Measurements from ENCODE around the gene GNG7. TPM values are rescaled to one million over a fixed set of nuclear protein-coding genes. Genes with fewer than 3 reads are reported as not detected.

The GNG7 gene
- total and polyA plus RNA-seq, 10 of the 15 experiments (the other 5 are each of a cell fraction or from before 2014, with no cell fraction given) = 1.9 to 13.6 (median 6.5) TPM

DNA sequence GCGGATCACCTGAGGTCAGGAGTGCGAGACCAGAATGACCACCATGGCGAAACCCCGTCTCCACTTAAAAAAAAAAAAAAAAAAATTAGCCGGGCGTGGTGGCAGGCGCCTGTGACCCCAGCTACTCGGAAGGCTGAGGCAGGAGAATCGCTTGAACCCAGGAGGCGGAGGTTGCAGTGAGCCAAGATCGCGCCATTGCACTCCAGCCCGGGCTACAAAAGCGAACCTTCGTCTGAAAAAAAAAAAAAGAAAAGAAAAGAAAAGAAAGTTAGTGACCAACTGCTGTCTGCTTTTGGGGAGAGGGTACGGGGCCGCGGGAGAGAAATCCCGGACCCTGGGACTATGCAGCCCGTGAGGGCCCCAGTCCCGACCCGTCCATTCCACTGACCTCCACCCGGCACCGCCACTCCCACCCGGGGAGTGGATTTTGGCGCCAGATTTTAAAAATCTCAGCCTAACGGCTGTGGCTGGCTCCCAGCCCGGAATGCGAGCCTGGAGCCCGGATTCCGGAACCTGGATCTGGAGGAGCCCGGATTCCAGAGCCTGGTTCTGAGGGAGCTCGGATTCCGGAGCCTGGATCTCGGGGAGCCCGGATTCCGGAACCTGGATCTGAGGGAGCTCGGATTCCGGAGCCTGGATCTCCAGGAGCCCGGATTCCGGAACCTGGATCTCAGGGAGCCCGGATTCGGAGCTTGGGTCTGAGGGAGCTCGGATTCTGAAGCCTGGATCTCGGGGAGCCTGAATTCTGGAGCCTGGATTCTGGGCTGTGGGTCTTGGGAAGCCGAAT is 239.7 kb downstream of the GNG7 start:
- Histone ChIP-seq H3K9me3 (replicated peaks; ENCODE audit: control insufficient read depth, insufficient read depth, low read length) (no peaks in the 10 kb centered on the region), H3K9ac (ENCODE audit: control insufficient read depth, insufficient read depth, low read length) (peak overlapping the region; percentile 78), H3K36me3 (ENCODE audit: control insufficient read depth in 2 of 2, insufficient read depth in 2 of 2, low read length in 1 of 2) (no peaks in the 10 kb centered on the region), H3K27me3 (replicated peaks in 1 of 2; ENCODE audit: control insufficient read depth in 2 of 2, insufficient read depth in 2 of 2, low read length in 1 of 2) (no peaks in the 10 kb centered on the region), H2AFZ (ENCODE audit: control insufficient read depth, low read depth, low read length) (no peak overlapping the region), H3K4me2 (ENCODE audit: control insufficient read depth, insufficient read depth) (peak overlapping the region; percentile 93), H3K4me3 (peak overlapping the region; percentile 88), H3K79me2 (ENCODE audit: control insufficient read depth, insufficient read depth, low read length) (no peaks in the 10 kb centered on the region), H4K20me1 (ENCODE audit: control insufficient read depth, insufficient read depth) (no peaks in the 10 kb centered on the region), H3K4me1 (ENCODE audit: control insufficient read depth, insufficient read depth, low read length) (no peaks in the 10 kb centered on the region; the same call in 1 of the 2 replicates), H3K27ac (ENCODE audit: control insufficient read depth, insufficient read depth) (peak overlapping the region; percentile 68)
- FAIRE-seq (no peak), DNase-seq (ENCODE audit: low read depth, low spot score) (no peak), ATAC-seq (no peak)
- RAD21 ChIA-PET (ENCODE audit: unreplicated experiment) = interaction anchor here (0.7 to 1.7 kb wide), 2 partner anchors 10 to 13 kb away, joined by 3 to 7 read pairs; partner anchors contain the start of gene GADD45B
- SMC1A ChIA-PET (ENCODE audit: uncharacterized antibody, unreplicated experiment) = interaction anchor here (1.0 to 1.5 kb wide), 3 partner anchors 8 to 158 kb away, joined by 3 to 4 read pairs (median 4); partner anchors contain the start of gene GADD45B
- in situ Hi-C loops (cut with MboI) (no loop called here), intact Hi-C loops (cut with micrococcal nuclease; ENCODE audit: unreplicated experiment) (loop anchor here (10.0 kb wide), 1 partner anchor 282 kb away; the partner anchor contains the start of gene SLC39A3)
- POLR2A ChIA-PET = interaction anchor here (0.6 to 1.4 kb wide), 2 partner anchors 13 to 160 kb away, joined by 3 read pairs; partner anchors contain the start of gene GADD45B
- 70% methylated on average over 41 of the region's 46 CpGs for WGBS (ENCODE audit: insufficient coverage, insufficient replicate concordance, low lambda C conversion rate, missing lambda C conversion rate)
- BruUV-seq (replicated peaks) = TSS peak; percentile 78
- CTCF ChIA-PET = interaction anchor here (0.6 to 1.4 kb wide), 3 partner anchors 13 to 190 kb away, joined by 3 to 4 read pairs (median 3); partner anchors contain the start of gene GADD45B
- TF ChIP-seq NR2F1 (conservative IDR thresholded peaks at IDR 0.05) = no peak
- TF ChIP-seq IKZF2 (IDR thresholded peaks at IDR 0.05) = peak; percentile 26 to 35; a peak in 2 of 4 replicates
- TF ChIP-seq EED (IDR thresholded peaks at IDR 0.05; ENCODE audit: low read depth) = peak; percentile 72
- no peak for TF ChIP-seq NBN (IDR thresholded peaks at IDR 0.05)
- TF ChIP-seq ZBTB4 (CRISPR knock-in tag; IDR thresholded peaks at IDR 0.05) = no peak
- TF ChIP-seq TCF7 (IDR thresholded peaks at IDR 0.05; ENCODE audit: borderline replicate concordance) = no peak
- peak; percentile 13 for TF ChIP-seq IKZF1 (conservative IDR thresholded peaks at IDR 0.05)
- no peak for TF ChIP-seq CEBPZ (IDR thresholded peaks at IDR 0.05; ENCODE audit: low read depth, low read length)
- no peak for TF ChIP-seq PKNOX1 (IDR thresholded peaks at IDR 0.05)
- TF ChIP-seq, protein P1, sequence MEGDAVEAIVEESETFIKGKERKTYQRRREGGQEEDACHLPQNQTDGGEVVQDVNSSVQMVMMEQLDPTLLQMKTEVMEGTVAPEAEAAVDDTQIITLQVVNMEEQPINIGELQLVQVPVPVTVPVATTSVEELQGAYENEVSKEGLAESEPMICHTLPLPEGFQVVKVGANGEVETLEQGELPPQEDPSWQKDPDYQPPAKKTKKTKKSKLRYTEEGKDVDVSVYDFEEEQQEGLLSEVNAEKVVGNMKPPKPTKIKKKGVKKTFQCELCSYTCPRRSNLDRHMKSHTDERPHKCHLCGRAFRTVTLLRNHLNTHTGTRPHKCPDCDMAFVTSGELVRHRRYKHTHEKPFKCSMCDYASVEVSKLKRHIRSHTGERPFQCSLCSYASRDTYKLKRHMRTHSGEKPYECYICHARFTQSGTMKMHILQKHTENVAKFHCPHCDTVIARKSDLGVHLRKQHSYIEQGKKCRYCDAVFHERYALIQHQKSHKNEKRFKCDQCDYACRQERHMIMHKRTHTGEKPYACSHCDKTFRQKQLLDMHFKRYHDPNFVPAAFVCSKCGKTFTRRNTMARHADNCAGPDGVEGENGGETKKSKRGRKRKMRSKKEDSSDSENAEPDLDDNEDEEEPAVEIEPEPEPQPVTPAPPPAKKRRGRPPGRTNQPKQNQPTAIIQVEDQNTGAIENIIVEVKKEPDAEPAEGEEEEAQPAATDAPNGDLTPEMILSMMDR (IDR thresholded peaks at IDR 0.05 in 2 of 3, conservative IDR thresholded peaks at IDR 0.05 in 1 of 3; ENCODE audit: control insufficient read depth in 2 of 3, extremely low read depth in 1 of 3, insufficient read depth in 1 of 3, low read depth in 3 of 3, low read length in 3 of 3) = no peak
- no peak for TF ChIP-seq TCF3 (IDR thresholded peaks at IDR 0.05; ENCODE audit: borderline replicate concordance, insufficient read depth, low read depth, low read length)
- TF ChIP-seq MYB (IDR thresholded peaks at IDR 0.05; ENCODE audit: borderline replicate concordance, low read depth, low read length) = no peak
- TF ChIP-seq PAX8 (IDR thresholded peaks at IDR 0.05) = no peak

Measured in GM12878 (cell line).